T-helper 2 cell treated with Interferon-gamma antibody and Interleukin-4, amounts not matched to agents 5 μg/mL and 100 μg/mL, for 36 hours (primary cell): ENCODE measurements around the gene UNK.

Experiments used
- DNase-seq: peaks from one replicate; pipeline ENCODE4 v3.0.0; 2021; ENCODE audit warnings: low spot score
- H3K27ac Mint-ChIP-seq: one replicate; pipeline ENCODE4 v1.8.0; 2021; ENCODE audit warnings: mild to moderate bottlenecking, mixed read lengths
- H3K27me3 Mint-ChIP-seq: one replicate; pipeline ENCODE4 v1.8.0; 2021; ENCODE audit warnings: low read depth, mixed read lengths
- H3K36me3 Mint-ChIP-seq: one replicate; pipeline ENCODE4 v1.8.0; 2021; ENCODE audit warnings: low read depth, mixed read lengths
- H3K4me1 Mint-ChIP-seq: one replicate; pipeline ENCODE4 v1.8.0; 2021; ENCODE audit warnings: low read depth, mixed read lengths
- H3K4me3 Mint-ChIP-seq: one replicate; pipeline ENCODE4 v1.8.0; 2022; ENCODE audit warnings: mild to moderate bottlenecking, moderate library complexity, mixed read lengths
- H3K9me3 Mint-ChIP-seq: one replicate; pipeline ENCODE4 v1.8.0; 2021; ENCODE audit warnings: mixed read lengths

The UNK gene

GRCh38 chr17:75784473-75785015 lies at the start of gene UNK:
Gene UNK (plus strand): TSS chr17:75784806. CDS start chr17:75784881, 75 bp downstream.
- H3K9me3 Mint-ChIP-seq, result no peaks in the 10 kb centered on the region
- peak within 1 kb of the TSS; percentile 92 for H3K4me3 Mint-ChIP-seq
- peaks cover 2% of the 10 kb centered on the region for H3K27me3 Mint-ChIP-seq
- peaks cover 14% of the 10 kb centered on the region for H3K36me3 Mint-ChIP-seq
- peaks cover 44% of the 10 kb centered on the region for H3K4me1 Mint-ChIP-seq
- peak; percentile 95 for DNase-seq
- H3K27ac Mint-ChIP-seq, result peak within 1 kb of the TSS; percentile 100

- DNase-seq, result no peak
- H3K27me3 Mint-ChIP-seq, result no peaks in the 10 kb centered on the region
- no peaks in the 10 kb centered on the region for H3K9me3 Mint-ChIP-seq
- H3K27ac Mint-ChIP-seq, result no peak overlapping the region
- no peak overlapping the region for H3K4me3 Mint-ChIP-seq
- no peaks in the 10 kb centered on the region for H3K36me3 Mint-ChIP-seq
- H3K4me1 Mint-ChIP-seq, result peaks cover 9% of the 10 kb centered on the region
These were observed 48.3 kb upstream of the UNK start for GRCh38 chr17:75736173-75736835.

- H3K27ac Mint-ChIP-seq, result no peak overlapping the region
- no peak overlapping the region for H3K4me3 Mint-ChIP-seq
- DNase-seq, result no peak
- H3K4me1 Mint-ChIP-seq, result peaks cover 9% of the 10 kb centered on the region
- H3K9me3 Mint-ChIP-seq, result no peaks in the 10 kb centered on the region
- H3K36me3 Mint-ChIP-seq, result no peaks in the 10 kb centered on the region
- H3K27me3 Mint-ChIP-seq, result no peaks in the 10 kb centered on the region
These were observed 47.3 kb upstream of the UNK start for GRCh38 chr17:75737133-75737962.

- H3K27me3 Mint-ChIP-seq, result no peaks in the 10 kb centered on the region
- peak; percentile 33 for DNase-seq
- peaks cover 9% of the 10 kb centered on the region for H3K4me1 Mint-ChIP-seq
- H3K36me3 Mint-ChIP-seq, result no peaks in the 10 kb centered on the region
- H3K9me3 Mint-ChIP-seq, result no peaks in the 10 kb centered on the region
- H3K27ac Mint-ChIP-seq, result peak overlapping the region; percentile 88
- H3K4me3 Mint-ChIP-seq, result peak overlapping the region; percentile 43
These were observed 46.3 kb upstream of the UNK start for GRCh38 chr17:75738218-75738802.

GRCh38 chr17:75739174-75739573 lies 45.4 kb upstream of the UNK start:
- Mint-ChIP-seq H3K4me3 (no peak overlapping the region), H3K27ac (no peak overlapping the region), H3K36me3 (no peaks in the 10 kb centered on the region), H3K9me3 (no peaks in the 10 kb centered on the region), H3K4me1 (peaks cover 9% of the 10 kb centered on the region), H3K27me3 (no peaks in the 10 kb centered on the region)
- no peak for DNase-seq

- DNase-seq, result no peak
- Mint-ChIP-seq H3K4me3 (no peak overlapping the region), H3K27me3 (no peaks in the 10 kb centered on the region), H3K4me1 (peaks cover 9% of the 10 kb centered on the region), H3K36me3 (no peaks in the 10 kb centered on the region), H3K27ac (no peak overlapping the region), H3K9me3 (no peaks in the 10 kb centered on the region)
These were observed 44.8 kb upstream of the UNK start for GRCh38 chr17:75739801-75740200.

- DNase-seq, result no peak
- no peaks in the 10 kb centered on the region for H3K27me3 Mint-ChIP-seq
- no peak overlapping the region for H3K27ac Mint-ChIP-seq
- no peak overlapping the region for H3K4me3 Mint-ChIP-seq
- peaks cover 9% of the 10 kb centered on the region for H3K4me1 Mint-ChIP-seq
- H3K9me3 Mint-ChIP-seq, result no peaks in the 10 kb centered on the region
- no peaks in the 10 kb centered on the region for H3K36me3 Mint-ChIP-seq
These were observed 44.4 kb upstream of the UNK start for GRCh38 chr17:75740215-75740614.

- peaks cover 9% of the 10 kb centered on the region for H3K4me1 Mint-ChIP-seq
- H3K36me3 Mint-ChIP-seq, result no peaks in the 10 kb centered on the region
- no peaks in the 10 kb centered on the region for H3K9me3 Mint-ChIP-seq
- no peak for DNase-seq
- no peak overlapping the region for H3K4me3 Mint-ChIP-seq
- H3K27me3 Mint-ChIP-seq, result no peaks in the 10 kb centered on the region
- H3K27ac Mint-ChIP-seq, result no peak overlapping the region
These were observed 44.0 kb upstream of the UNK start for GRCh38 chr17:75740631-75741077.

GRCh38 chr17:75742337-75742736 lies 42.3 kb upstream of the UNK start:
- Mint-ChIP-seq H3K4me1 (peaks cover 9% of the 10 kb centered on the region), H3K9me3 (no peaks in the 10 kb centered on the region), H3K27me3 (no peaks in the 10 kb centered on the region), H3K36me3 (no peaks in the 10 kb centered on the region), H3K4me3 (no peak overlapping the region), H3K27ac (no peak overlapping the region)
- no peak for DNase-seq

GRCh38 chr17:75743625-75744206 lies 40.9 kb upstream of the UNK start:
- Mint-ChIP-seq H3K9me3 (no peaks in the 10 kb centered on the region), H3K4me1 (peaks cover 3% of the 10 kb centered on the region), H3K27me3 (peaks cover 3% of the 10 kb centered on the region), H3K36me3 (no peaks in the 10 kb centered on the region), H3K4me3 (no peak overlapping the region), H3K27ac (no peak overlapping the region)
- no peak for DNase-seq

- H3K9me3 Mint-ChIP-seq, result no peaks in the 10 kb centered on the region
- peaks cover 12% of the 10 kb centered on the region for H3K4me1 Mint-ChIP-seq
- no peaks in the 10 kb centered on the region for H3K36me3 Mint-ChIP-seq
- no peak overlapping the region for H3K27ac Mint-ChIP-seq
- peaks cover 3% of the 10 kb centered on the region for H3K27me3 Mint-ChIP-seq
- no peak overlapping the region for H3K4me3 Mint-ChIP-seq
- no peak for DNase-seq
These were observed 35.9 kb upstream of the UNK start for GRCh38 chr17:75748706-75749105.

GRCh38 chr17:75749545-75750389 lies 34.8 kb upstream of the UNK start:
- peak; percentile 83 for DNase-seq
- no peaks in the 10 kb centered on the region for H3K36me3 Mint-ChIP-seq
- no peak overlapping the region for H3K27ac Mint-ChIP-seq
- no peaks in the 10 kb centered on the region for H3K9me3 Mint-ChIP-seq
- peaks cover 15% of the 10 kb centered on the region for H3K4me1 Mint-ChIP-seq
- no peak overlapping the region for H3K4me3 Mint-ChIP-seq
- H3K27me3 Mint-ChIP-seq, result peaks cover 3% of the 10 kb centered on the region
